Neural crest cell (in vitro differentiated cells): ENCODE measurements around the gene CCDC183. TPM values are rescaled to one million over a fixed set of nuclear protein-coding genes. Genes with fewer than 3 reads are reported as not detected.

Experiments used
- DNase-seq: peaks from one replicate; pipeline ENCODE4 v3.0.0; 2021; ENCODE audit warnings: low read depth, mixed read lengths, low spot score
- H3K27ac Mint-ChIP-seq: one replicate; pipeline ENCODE4 v1.8.0; 2021; ENCODE audit warnings: mild to moderate bottlenecking, mixed read lengths; ENCODE audit not compliant: unreplicated experiment
- H3K27me3 Mint-ChIP-seq: 2 replicates; pipeline ENCODE4 v1.8.0; 2021; ENCODE audit warnings: low read depth, mild to moderate bottlenecking, mixed read lengths
- H3K36me3 Mint-ChIP-seq: 2 replicates; pipeline ENCODE4 v1.8.0; 2021; ENCODE audit warnings: low read depth, mild to moderate bottlenecking, mixed read lengths
- H3K4me1 Mint-ChIP-seq: 2 replicates; pipeline ENCODE4 v1.8.0; 2021; ENCODE audit warnings: mixed read lengths
- H3K4me3 Mint-ChIP-seq: one replicate; pipeline ENCODE4 v1.8.0; 2021; ENCODE audit warnings: mild to moderate bottlenecking, mixed read lengths
- H3K9me3 Mint-ChIP-seq: 2 replicates; pipeline ENCODE4 v1.8.0; 2021; ENCODE audit warnings: mixed read lengths
- CTCF ChIP-seq: fragments of 200-600 bp; sonication (generic); conservative IDR thresholded peaks from 2 replicates; pipeline ENCODE4 v1.5.0; 2021; ENCODE audit warnings: antibody characterized with exemption, mild to moderate bottlenecking
- total RNA-seq: library from RNA; stranded (reverse); gene quantifications from 2 replicates; pipeline ENCODE4 v1.2.1, GENCODE V29; 2021

CCDC183 gene
- total RNA-seq, 1 donor from 2014 or later: 1.4 TPM

DNA sequence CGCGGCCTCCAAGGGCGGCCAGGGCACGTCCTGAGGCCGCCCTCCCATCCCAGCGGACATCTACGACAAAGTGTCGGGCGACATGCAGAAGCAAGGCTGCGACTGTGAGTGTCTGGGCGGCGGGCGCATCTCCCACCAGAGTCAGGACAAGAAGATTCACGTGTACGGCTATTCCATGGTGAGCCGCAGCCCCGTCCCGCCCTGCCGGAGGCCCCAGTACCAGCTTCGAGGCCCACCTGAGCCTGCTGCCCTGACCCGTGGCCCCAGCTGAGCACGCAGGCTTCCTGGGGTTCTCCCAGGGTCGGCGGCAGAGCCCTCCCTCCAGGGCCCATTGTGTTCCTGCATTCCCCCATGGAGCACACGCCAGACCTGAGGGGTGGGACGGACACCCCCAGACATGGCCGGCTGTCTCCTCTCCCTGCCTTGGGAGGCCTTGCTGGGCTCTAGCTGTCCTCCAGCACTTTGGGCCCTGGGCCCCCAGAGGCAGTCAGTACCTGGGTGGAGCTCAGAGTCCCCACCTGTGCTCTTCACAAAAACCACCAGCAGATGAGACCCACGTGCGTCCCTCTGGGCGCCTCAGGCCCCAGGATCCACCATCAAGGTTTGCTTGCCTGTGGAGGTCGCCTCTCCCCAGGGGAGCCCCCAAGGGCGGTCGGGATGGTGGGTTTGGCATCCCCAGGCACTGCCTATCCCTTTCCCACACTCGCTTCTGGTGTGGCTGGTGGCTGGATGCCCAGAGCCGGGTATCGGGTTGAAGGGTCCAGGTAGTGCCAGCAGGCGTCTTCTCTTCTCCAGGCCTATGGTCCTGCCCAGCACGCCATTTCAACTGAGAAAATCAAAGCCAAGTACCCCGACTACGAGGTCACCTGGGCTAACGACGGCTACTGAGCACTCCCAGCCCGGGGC lies 54.1 kb downstream of the CCDC183 start:
- H3K27me3 Mint-ChIP-seq: peaks cover 25% of the 10 kb centered on the region
- no peaks in the 10 kb centered on the region for H3K36me3 Mint-ChIP-seq
- no peak for TF ChIP-seq CTCF
- DNase-seq: no peak
- peaks cover 8% of the 10 kb centered on the region for H3K4me1 Mint-ChIP-seq
- H3K9me3 Mint-ChIP-seq: no peaks in the 10 kb centered on the region
- peak overlapping the region; percentile 81 for H3K27ac Mint-ChIP-seq
- peak overlapping the region; percentile 96 for H3K4me3 Mint-ChIP-seq

DNA sequence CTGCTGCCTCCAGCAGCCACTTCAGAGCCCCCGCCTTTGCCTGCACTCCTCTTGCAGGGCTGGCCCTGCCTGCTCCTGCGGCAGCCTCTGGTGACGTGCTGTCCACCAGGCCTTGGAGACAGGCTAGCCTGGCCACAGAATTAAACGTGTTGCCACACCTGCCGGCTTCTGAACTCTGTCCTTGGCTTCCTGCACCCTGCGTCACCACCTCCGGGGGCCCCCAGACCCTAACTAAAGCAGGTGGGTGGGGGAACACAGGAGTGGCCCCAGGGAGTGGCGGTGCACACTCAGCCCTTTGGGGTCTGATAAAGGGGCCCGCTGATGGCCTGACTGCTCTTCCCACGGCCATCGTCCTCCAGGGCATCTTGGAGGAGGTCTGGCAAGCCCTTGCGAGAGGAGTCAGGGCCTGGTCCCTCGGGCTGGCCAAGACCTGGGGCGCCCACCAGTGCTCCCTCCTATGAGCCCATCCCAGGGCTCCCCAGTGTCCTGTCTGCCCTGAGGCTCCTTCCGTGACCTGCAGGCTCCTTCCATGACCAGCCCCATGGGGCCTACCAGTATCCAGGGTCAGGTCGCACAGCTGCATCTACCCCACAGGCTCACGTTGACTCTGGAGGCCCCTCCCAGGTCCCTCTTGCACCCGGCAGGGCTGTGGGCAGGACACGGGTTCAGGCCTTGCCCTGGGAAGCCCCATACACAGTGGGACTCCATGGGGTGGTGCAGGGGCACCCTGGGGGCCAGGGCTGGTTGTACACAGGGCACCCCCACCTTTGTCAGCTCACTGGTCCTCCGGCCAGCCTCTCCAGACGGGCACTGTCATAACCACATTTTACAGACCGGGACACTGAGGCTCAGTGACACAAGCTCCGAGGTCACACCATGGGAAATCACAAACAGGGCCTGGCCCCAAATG lies 55.0 kb downstream of the CCDC183 start:
- no peaks in the 10 kb centered on the region for H3K36me3 Mint-ChIP-seq
- H3K4me1 Mint-ChIP-seq: peaks cover 8% of the 10 kb centered on the region
- no peak for DNase-seq
- no peak for TF ChIP-seq CTCF
- peak overlapping the region; percentile 96 for H3K4me3 Mint-ChIP-seq
- H3K27me3 Mint-ChIP-seq: peaks cover 23% of the 10 kb centered on the region
- H3K27ac Mint-ChIP-seq: no peak overlapping the region
- H3K9me3 Mint-ChIP-seq: no peaks in the 10 kb centered on the region

DNA sequence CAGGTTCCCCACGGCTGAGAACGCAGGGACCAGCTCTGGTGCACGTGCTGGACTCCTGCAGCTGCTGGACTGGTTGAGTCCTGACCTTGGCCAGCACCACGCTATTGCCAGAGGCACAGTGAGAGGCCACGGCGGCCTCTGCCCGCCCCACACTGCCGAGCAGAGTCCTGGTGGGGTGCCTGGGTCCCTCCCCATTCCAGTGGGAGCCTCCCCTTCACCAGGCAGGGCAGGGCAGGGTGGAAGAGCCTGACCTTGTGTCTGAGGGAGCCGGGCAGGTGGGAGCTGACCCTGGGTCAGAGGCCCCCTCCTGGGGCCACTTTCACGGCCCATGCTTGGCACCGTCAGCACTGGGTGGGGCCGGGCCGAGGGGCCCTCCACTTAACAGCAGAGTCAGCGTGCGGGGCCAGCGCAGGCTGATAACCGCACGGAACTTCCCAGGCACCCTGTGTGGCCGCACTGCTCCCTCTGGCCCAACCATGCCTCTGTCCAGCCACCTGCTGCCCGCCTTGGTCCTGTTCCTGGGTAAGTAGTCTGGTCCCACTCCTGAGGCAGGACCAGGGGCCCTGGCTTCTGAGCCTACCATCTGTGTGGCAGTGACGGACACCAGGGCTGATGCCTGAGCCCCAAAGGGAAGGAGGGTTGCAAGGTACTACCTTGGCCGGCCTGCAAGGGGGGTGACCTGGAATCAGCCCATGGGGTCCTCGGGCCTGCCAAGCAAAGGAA lies 56.0 kb downstream of the CCDC183 start, which contains the start of gene MAMDC4:
MAMDC4 (plus strand) TSS at position 406 of the 723 bp plus-strand sequence; CDS start at position 477, 71 bp downstream.
- no peak for DNase-seq
- Mint-ChIP-seq H3K4me3 (peak within 1 kb of the TSS; percentile 96), H3K27me3 (peaks cover 15% of the 10 kb centered on the region), H3K27ac (no peak within 1 kb of the TSS), H3K4me1 (peaks cover 8% of the 10 kb centered on the region), H3K36me3 (no peaks in the 10 kb centered on the region), H3K9me3 (no peaks in the 10 kb centered on the region)
- TF ChIP-seq CTCF: no peak

DNA sequence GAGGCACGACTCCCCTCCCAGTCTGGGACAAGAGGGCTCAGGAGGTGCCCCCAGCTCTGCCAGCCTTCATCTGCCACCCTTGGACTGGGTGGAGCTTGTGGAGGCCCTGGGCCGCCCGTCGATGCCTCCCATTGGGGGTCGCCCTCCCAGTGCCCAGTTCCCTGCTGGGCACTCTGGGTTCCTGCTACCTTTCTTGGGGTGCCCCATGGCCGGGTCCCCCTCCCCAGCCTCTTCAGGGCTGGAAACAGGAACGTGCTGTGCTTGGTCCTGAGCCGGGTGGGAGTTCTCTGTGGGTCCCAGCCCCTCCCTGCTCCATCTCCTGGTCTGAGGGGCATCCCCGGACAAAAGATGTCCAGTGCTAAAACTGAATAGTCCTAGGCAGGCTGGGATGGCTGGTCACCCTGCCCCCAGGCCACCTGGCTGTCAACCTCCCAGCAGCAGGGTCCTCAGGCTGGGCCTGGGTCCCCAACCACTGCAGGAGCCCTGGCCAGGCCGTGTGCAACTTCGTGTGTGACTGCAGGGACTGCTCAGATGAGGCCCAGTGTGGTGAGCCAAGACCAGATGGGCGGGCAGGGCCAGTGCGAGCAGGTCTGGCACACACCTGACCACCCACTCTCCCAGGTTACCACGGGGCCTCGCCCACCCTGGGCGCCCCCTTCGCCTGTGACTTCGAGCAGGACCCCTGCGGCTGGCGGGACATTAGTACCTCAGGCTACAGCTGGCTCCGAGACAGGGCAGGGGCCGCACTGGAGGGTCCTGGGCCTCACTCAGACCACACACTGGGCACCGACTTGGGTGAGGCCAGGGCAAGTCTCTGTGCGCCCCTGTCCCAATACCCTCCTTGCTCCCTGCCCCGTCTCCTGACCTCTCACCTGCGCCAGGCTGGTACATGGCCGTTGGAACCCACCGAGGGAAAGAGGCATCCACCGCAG lies 56.8 kb downstream of the CCDC183 start:
- no peak for DNase-seq

More for the DNA sequence above, 56.8 kb downstream of the CCDC183 start:
- Mint-ChIP-seq H3K4me1 (peaks cover 8% of the 10 kb centered on the region), H3K27ac (no peak overlapping the region), H3K36me3 (no peaks in the 10 kb centered on the region), H3K27me3 (peaks cover 7% of the 10 kb centered on the region), H3K9me3 (no peaks in the 10 kb centered on the region), H3K4me3 (no peak overlapping the region)
- no peak for TF ChIP-seq CTCF
